Measurements from ENCODE around the gene BLOC1S3. TPM values are rescaled to one million over a fixed set of nuclear protein-coding genes. Genes with fewer than 3 reads are reported as not detected.
"Not testable (repeated sequence)": the region's sequence is repeated elsewhere in the genome, so short reads cannot be mapped to it uniquely, and the experiment has no call there.

Gene BLOC1S3
- total RNA-seq, 1 experiment from 2014 or later: 11.5 TPM

- H3K79me2 ChIP-seq (ENCODE audit: low read depth): no peaks in the 10 kb centered on the region
- H3K9me2 ChIP-seq (ENCODE audit: insufficient read depth): no peaks in the 10 kb centered on the region
- ChIA-PET CTCF (no interaction called here), POLR2A (ENCODE audit: unreplicated experiment) (no interaction called here)
- peaks cover 45% of the 10 kb centered on the region for H3K27me3 ChIP-seq (ENCODE audit: insufficient read depth, low read depth)
- H3K4me2 ChIP-seq: no peak overlapping the region
- no TSS peak for BruUV-seq (replicated peaks)
- H4K20me1 ChIP-seq (ENCODE audit: insufficient read depth): no peaks in the 10 kb centered on the region
- no peaks in the 10 kb centered on the region for H3K36me3 ChIP-seq (ENCODE audit: low read depth)
- H3K4me3 ChIP-seq: no peak overlapping the region
- no peak for TF ChIP-seq EZH2 (IDR thresholded peaks at IDR 0.05; ENCODE audit: low read depth)
- TF ChIP-seq, protein P1, sequence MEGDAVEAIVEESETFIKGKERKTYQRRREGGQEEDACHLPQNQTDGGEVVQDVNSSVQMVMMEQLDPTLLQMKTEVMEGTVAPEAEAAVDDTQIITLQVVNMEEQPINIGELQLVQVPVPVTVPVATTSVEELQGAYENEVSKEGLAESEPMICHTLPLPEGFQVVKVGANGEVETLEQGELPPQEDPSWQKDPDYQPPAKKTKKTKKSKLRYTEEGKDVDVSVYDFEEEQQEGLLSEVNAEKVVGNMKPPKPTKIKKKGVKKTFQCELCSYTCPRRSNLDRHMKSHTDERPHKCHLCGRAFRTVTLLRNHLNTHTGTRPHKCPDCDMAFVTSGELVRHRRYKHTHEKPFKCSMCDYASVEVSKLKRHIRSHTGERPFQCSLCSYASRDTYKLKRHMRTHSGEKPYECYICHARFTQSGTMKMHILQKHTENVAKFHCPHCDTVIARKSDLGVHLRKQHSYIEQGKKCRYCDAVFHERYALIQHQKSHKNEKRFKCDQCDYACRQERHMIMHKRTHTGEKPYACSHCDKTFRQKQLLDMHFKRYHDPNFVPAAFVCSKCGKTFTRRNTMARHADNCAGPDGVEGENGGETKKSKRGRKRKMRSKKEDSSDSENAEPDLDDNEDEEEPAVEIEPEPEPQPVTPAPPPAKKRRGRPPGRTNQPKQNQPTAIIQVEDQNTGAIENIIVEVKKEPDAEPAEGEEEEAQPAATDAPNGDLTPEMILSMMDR (conservative IDR thresholded peaks at IDR 0.05): no peak
- no peak for DNase-seq
- intact Hi-C loops (cut with micrococcal nuclease; ENCODE audit: unreplicated experiment): no loop called here
- no peak overlapping the region for H2AFZ ChIP-seq
- H3K9me3 ChIP-seq (ENCODE audit: insufficient read depth, low read depth): no peaks in the 10 kb centered on the region
- H3F3A ChIP-seq (ENCODE audit: insufficient read depth, low read depth): no peaks in the 10 kb centered on the region
- no peaks in the 10 kb centered on the region for H3K4me1 ChIP-seq (replicated peaks; ENCODE audit: insufficient read depth)
- no peak overlapping the region for H3K27ac ChIP-seq
Observed at GRCh38 chr19:45223879-45224278, 45.3 kb downstream of the BLOC1S3 start.

- peaks cover 45% of the 10 kb centered on the region for H3K27me3 ChIP-seq (ENCODE audit: insufficient read depth, low read depth)
- BruUV-seq (replicated peaks): no TSS peak
- H4K20me1 ChIP-seq (ENCODE audit: insufficient read depth): no peaks in the 10 kb centered on the region
- no peaks in the 10 kb centered on the region for H3K9me2 ChIP-seq (ENCODE audit: insufficient read depth)
- no peaks in the 10 kb centered on the region for H3K4me1 ChIP-seq (replicated peaks; ENCODE audit: insufficient read depth)
- no peaks in the 10 kb centered on the region for H3K9me3 ChIP-seq (ENCODE audit: insufficient read depth, low read depth)
- no peaks in the 10 kb centered on the region for H3K79me2 ChIP-seq (ENCODE audit: low read depth)
- H2AFZ ChIP-seq: no peak overlapping the region
- no peaks in the 10 kb centered on the region for H3F3A ChIP-seq (ENCODE audit: insufficient read depth, low read depth)
- ChIA-PET POLR2A (ENCODE audit: unreplicated experiment) (no interaction called here), CTCF (no interaction called here)
- intact Hi-C loops (cut with micrococcal nuclease; ENCODE audit: unreplicated experiment): no loop called here
- H3K36me3 ChIP-seq (ENCODE audit: low read depth): no peaks in the 10 kb centered on the region
- DNase-seq: no peak
- H3K27ac ChIP-seq: no peak overlapping the region
- no peak overlapping the region for H3K4me2 ChIP-seq
- no peak overlapping the region for H3K4me3 ChIP-seq
- TF ChIP-seq, protein P1 (conservative IDR thresholded peaks at IDR 0.05): no peak
- TF ChIP-seq EZH2 (IDR thresholded peaks at IDR 0.05; ENCODE audit: low read depth): no peak
Observed at GRCh38 chr19:45224645-45225044, 46.1 kb downstream of the BLOC1S3 start.

DNA sequence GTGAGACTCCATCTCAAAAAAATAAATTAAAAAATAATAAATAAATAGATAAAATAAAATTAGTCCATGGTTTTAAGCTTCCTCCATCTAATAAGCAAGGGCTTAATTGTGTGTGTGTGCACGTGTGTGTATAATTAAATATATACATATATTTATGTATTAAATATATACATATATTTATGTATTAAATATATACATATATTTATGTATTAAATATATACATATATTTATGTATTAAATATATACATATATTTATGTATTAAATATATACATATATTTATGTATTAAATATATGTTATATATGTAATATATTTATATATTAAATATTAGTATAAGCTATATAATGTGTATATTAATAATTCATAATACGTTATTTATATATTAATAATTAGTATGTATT, 50.5 kb downstream of the BLOC1S3 start:
- H3K9me2 ChIP-seq (ENCODE audit: insufficient read depth); H3K4me1 ChIP-seq (replicated peaks; ENCODE audit: insufficient read depth); DNase-seq; H3K36me3 ChIP-seq (ENCODE audit: low read depth); H3K79me2 ChIP-seq (ENCODE audit: low read depth); H3K4me3 ChIP-seq; H3K9me3 ChIP-seq (ENCODE audit: insufficient read depth, low read depth); intact Hi-C loops (cut with micrococcal nuclease; ENCODE audit: unreplicated experiment); H3K4me2 ChIP-seq; BruUV-seq (replicated peaks); H2AFZ ChIP-seq; CTCF ChIA-PET; H3K27ac ChIP-seq; H3F3A ChIP-seq (ENCODE audit: insufficient read depth, low read depth); H4K20me1 ChIP-seq (ENCODE audit: insufficient read depth): not testable (repeated sequence)
- POLR2A ChIA-PET (ENCODE audit: unreplicated experiment): interaction anchor here (0.6 kb wide), 2 partner anchors 421 to 580 kb away, joined by 3 to 4 read pairs; no protein-coding TSS in a partner anchor
- H3K27me3 ChIP-seq (ENCODE audit: insufficient read depth, low read depth): peaks cover 26% of the 10 kb centered on the region; the same call in 1 of the 2 replicates

Other genes starting within 250 kb of the BLOC1S3 start
- gene APOC4, start 236.5 kb upstream of the BLOC1S3 start, total RNA-seq (2021): not detected in 2 replicates
- not detected in 2 replicates for gene APOC2, start 232.7 kb upstream of the BLOC1S3 start, total RNA-seq (2021)
- gene CLPTM1, start 223.4 kb upstream of the BLOC1S3 start, total RNA-seq (2021): 98.2 and 111 TPM in 2 replicates
- 5.8 and 10.6 TPM in 2 replicates for gene RELB, start 177.3 kb upstream of the BLOC1S3 start, total RNA-seq (2021)
- gene CLASRP, start 139.7 kb upstream of the BLOC1S3 start, total RNA-seq (2021): 74.1 and 76.8 TPM in 2 replicates
- gene ZNF296, start 102.3 kb upstream of the BLOC1S3 start, total RNA-seq (2021): 3.1 and 3.7 TPM in 2 replicates
- gene GEMIN7, start 99.5 kb upstream of the BLOC1S3 start, total RNA-seq (2021): 29.6 and 30.6 TPM in 2 replicates
- gene PPP1R37, start 85.6 kb upstream of the BLOC1S3 start, total RNA-seq (2021): 41.1 and 49.5 TPM in 2 replicates
- gene NKPD1, start 17.8 kb upstream of the BLOC1S3 start, total RNA-seq (2021): 0.37 and 0.75 TPM in 2 replicates
- 61.6 and 104 TPM in 2 replicates for gene TRAPPC6A, start 547 bp upstream of the BLOC1S3 start, total RNA-seq (2021)
- gene EXOC3L2, start 66.6 kb downstream of the BLOC1S3 start, total RNA-seq (2021): not detected in 2 replicates
- 49.4 and 85.8 TPM in 2 replicates for gene MARK4, start 72.5 kb downstream of the BLOC1S3 start, total RNA-seq (2021)
- not detected in 2 replicates for gene CKM, start 144.1 kb downstream of the BLOC1S3 start, total RNA-seq (2021)
- gene KLC3, start 162.0 kb downstream of the BLOC1S3 start, total RNA-seq (2021): 20.6 and 30.7 TPM in 2 replicates
- 26.1 and 33.1 TPM in 2 replicates for gene ERCC2, start 191.8 kb downstream of the BLOC1S3 start, total RNA-seq (2021)
- gene PPP1R13L, start 226.3 kb downstream of the BLOC1S3 start, total RNA-seq (2021): 113 and 121 TPM in 2 replicates
- 9.6 and 11.5 TPM in 2 replicates for gene POLR1G, start 227.9 kb downstream of the BLOC1S3 start, total RNA-seq (2021)
- 102 and 138 TPM in 2 replicates for gene ERCC1, start 245.1 kb downstream of the BLOC1S3 start, total RNA-seq (2021)